Skeletal muscle satellite cell (primary cell): ENCODE results near the gene DNM3.

Experiments
- H3K27me3 ChIP-seq: 2 replicates; pipeline ENCODE4 v1.7.0; 2013; ENCODE audit warnings: low read length; ENCODE audit not compliant: control insufficient read depth, insufficient read depth
- H3K36me3 ChIP-seq: 2 replicates; pipeline ENCODE4 v1.7.0; 2013; ENCODE audit warnings: mild to moderate bottlenecking, control low read depth, low read length; ENCODE audit not compliant: insufficient read depth
- H3K4me1 ChIP-seq: 2 replicates; pipeline ENCODE4 v1.7.0; 2013; ENCODE audit warnings: low read length; ENCODE audit not compliant: control insufficient read depth, insufficient read depth
- H3K4me2 ChIP-seq: 2 replicates; pipeline ENCODE4 v1.7.0; 2013; ENCODE audit warnings: mild to moderate bottlenecking, low read length
- H3K4me3 ChIP-seq: 2 replicates; pipeline ENCODE4 v1.7.0; 2013; ENCODE audit warnings: low read length
- H3K9ac ChIP-seq: 2 replicates; pipeline ENCODE4 v1.7.0; 2013; ENCODE audit warnings: mild to moderate bottlenecking, low read depth, low read length, moderate library complexity
- H3K9me3 ChIP-seq: replicated peaks from 2 replicates; pipeline ENCODE4 v1.7.0; 2013; ENCODE audit warnings: mild to moderate bottlenecking, control low read depth, low read length

DNM3 gene

GRCh38 chr1:171931752-171932151 is 90.5 kb downstream of the DNM3 start:
- Histone ChIP-seq H3K9ac (no peak overlapping the region), H3K4me1 (no peaks in the 10 kb centered on the region), H3K27me3 (no peaks in the 10 kb centered on the region), H3K4me3 (no peak overlapping the region), H3K4me2 (no peak overlapping the region), H3K9me3 (no peaks in the 10 kb centered on the region), H3K36me3 (no peaks in the 10 kb centered on the region)

- Histone ChIP-seq H3K4me3 (no peak overlapping the region), H3K9me3 (no peaks in the 10 kb centered on the region), H3K4me1 (no peaks in the 10 kb centered on the region), H3K27me3 (no peaks in the 10 kb centered on the region), H3K9ac (no peak overlapping the region), H3K4me2 (no peak overlapping the region), H3K36me3 (no peaks in the 10 kb centered on the region)
Measured at GRCh38 chr1:171934664-171935063, 93.4 kb downstream of the DNM3 start.

GRCh38 chr1:171935086-171935485 is 93.8 kb downstream of the DNM3 start:
- H3K4me2 ChIP-seq: no peak overlapping the region
- H3K27me3 ChIP-seq: no peaks in the 10 kb centered on the region
- no peaks in the 10 kb centered on the region for H3K9me3 ChIP-seq
- no peak overlapping the region for H3K9ac ChIP-seq
- no peaks in the 10 kb centered on the region for H3K36me3 ChIP-seq
- no peak overlapping the region for H3K4me3 ChIP-seq
- H3K4me1 ChIP-seq: no peaks in the 10 kb centered on the region

GRCh38 chr1:171935664-171936063 is 94.4 kb downstream of the DNM3 start:
- Histone ChIP-seq H3K4me2 (no peak overlapping the region), H3K9ac (no peak overlapping the region), H3K4me1 (no peaks in the 10 kb centered on the region), H3K36me3 (no peaks in the 10 kb centered on the region), H3K27me3 (no peaks in the 10 kb centered on the region), H3K4me3 (no peak overlapping the region), H3K9me3 (no peaks in the 10 kb centered on the region)

GRCh38 chr1:171937938-171938337 is 96.6 kb downstream of the DNM3 start:
- H3K9ac ChIP-seq: no peak overlapping the region
- no peak overlapping the region for H3K4me3 ChIP-seq
- H3K4me2 ChIP-seq: no peak overlapping the region
- H3K9me3 ChIP-seq: no peaks in the 10 kb centered on the region
- H3K27me3 ChIP-seq: no peaks in the 10 kb centered on the region
- no peaks in the 10 kb centered on the region for H3K36me3 ChIP-seq
- H3K4me1 ChIP-seq: no peaks in the 10 kb centered on the region

GRCh38 chr1:171939740-171940139 is 98.4 kb downstream of the DNM3 start:
- H3K36me3 ChIP-seq: no peaks in the 10 kb centered on the region
- no peaks in the 10 kb centered on the region for H3K27me3 ChIP-seq
- H3K9me3 ChIP-seq: no peaks in the 10 kb centered on the region
- H3K4me1 ChIP-seq: no peaks in the 10 kb centered on the region
- H3K9ac ChIP-seq: no peak overlapping the region
- H3K4me3 ChIP-seq: no peak overlapping the region
- no peak overlapping the region for H3K4me2 ChIP-seq

GRCh38 chr1:171940368-171940767 is 99.1 kb downstream of the DNM3 start:
- H3K4me2 ChIP-seq: no peak overlapping the region
- H3K9me3 ChIP-seq: no peaks in the 10 kb centered on the region
- no peaks in the 10 kb centered on the region for H3K27me3 ChIP-seq
- no peaks in the 10 kb centered on the region for H3K4me1 ChIP-seq
- H3K36me3 ChIP-seq: no peaks in the 10 kb centered on the region
- no peak overlapping the region for H3K9ac ChIP-seq
- no peak overlapping the region for H3K4me3 ChIP-seq

GRCh38 chr1:171941920-171942319 is 100.6 kb downstream of the DNM3 start:
- no peak overlapping the region for H3K9ac ChIP-seq
- no peaks in the 10 kb centered on the region for H3K27me3 ChIP-seq
- no peaks in the 10 kb centered on the region for H3K36me3 ChIP-seq
- H3K4me1 ChIP-seq: no peaks in the 10 kb centered on the region
- no peak overlapping the region for H3K4me2 ChIP-seq
- no peak overlapping the region for H3K4me3 ChIP-seq
- H3K9me3 ChIP-seq: no peaks in the 10 kb centered on the region

GRCh38 chr1:171943973-171944561 is 102.8 kb downstream of the DNM3 start:
- H3K27me3 ChIP-seq: no peaks in the 10 kb centered on the region
- no peaks in the 10 kb centered on the region for H3K9me3 ChIP-seq
- H3K9ac ChIP-seq: no peak overlapping the region
- no peak overlapping the region for H3K4me3 ChIP-seq
- H3K4me1 ChIP-seq: no peaks in the 10 kb centered on the region
- no peaks in the 10 kb centered on the region for H3K36me3 ChIP-seq
- no peak overlapping the region for H3K4me2 ChIP-seq

- Histone ChIP-seq H3K27me3 (peaks cover 4% of the 10 kb centered on the region), H3K4me2 (no peak overlapping the region), H3K9me3 (no peaks in the 10 kb centered on the region), H3K4me3 (no peak overlapping the region), H3K36me3 (no peaks in the 10 kb centered on the region), H3K9ac (no peak overlapping the region), H3K4me1 (no peaks in the 10 kb centered on the region)
Measured at GRCh38 chr1:171948511-171948910, 107.2 kb downstream of the DNM3 start.

- peaks cover 4% of the 10 kb centered on the region for H3K27me3 ChIP-seq
- H3K9me3 ChIP-seq: no peaks in the 10 kb centered on the region
- no peaks in the 10 kb centered on the region for H3K36me3 ChIP-seq
- no peak overlapping the region for H3K4me2 ChIP-seq
- H3K4me3 ChIP-seq: no peak overlapping the region
- H3K9ac ChIP-seq: no peak overlapping the region
- H3K4me1 ChIP-seq: no peaks in the 10 kb centered on the region
Measured at GRCh38 chr1:171949316-171949715, 108.0 kb downstream of the DNM3 start.

GRCh38 chr1:171953835-171954234 is 112.5 kb downstream of the DNM3 start:
- no peak overlapping the region for H3K4me3 ChIP-seq
- no peaks in the 10 kb centered on the region for H3K36me3 ChIP-seq
- no peak overlapping the region for H3K9ac ChIP-seq
- H3K4me1 ChIP-seq: no peaks in the 10 kb centered on the region
- no peak overlapping the region for H3K4me2 ChIP-seq
- no peaks in the 10 kb centered on the region for H3K9me3 ChIP-seq
- H3K27me3 ChIP-seq: peaks cover 4% of the 10 kb centered on the region
